HG02763 (cell line): ENCODE measurements around the gene SULT4A1.
"Not testable (repeated sequence)": the region's sequence is repeated elsewhere in the genome, so short reads cannot be mapped to it uniquely, and the experiment has no call there.

Experiments used
- ATAC-seq: cut with Tn5 transposase; IDR thresholded peaks from one replicate; pipeline ENCODE4 v1.9.1; 2021; ENCODE audit warnings: mild to moderate bottlenecking, moderate library complexity; ENCODE audit not compliant: unreplicated experiment

SULT4A1 gene

DNA sequence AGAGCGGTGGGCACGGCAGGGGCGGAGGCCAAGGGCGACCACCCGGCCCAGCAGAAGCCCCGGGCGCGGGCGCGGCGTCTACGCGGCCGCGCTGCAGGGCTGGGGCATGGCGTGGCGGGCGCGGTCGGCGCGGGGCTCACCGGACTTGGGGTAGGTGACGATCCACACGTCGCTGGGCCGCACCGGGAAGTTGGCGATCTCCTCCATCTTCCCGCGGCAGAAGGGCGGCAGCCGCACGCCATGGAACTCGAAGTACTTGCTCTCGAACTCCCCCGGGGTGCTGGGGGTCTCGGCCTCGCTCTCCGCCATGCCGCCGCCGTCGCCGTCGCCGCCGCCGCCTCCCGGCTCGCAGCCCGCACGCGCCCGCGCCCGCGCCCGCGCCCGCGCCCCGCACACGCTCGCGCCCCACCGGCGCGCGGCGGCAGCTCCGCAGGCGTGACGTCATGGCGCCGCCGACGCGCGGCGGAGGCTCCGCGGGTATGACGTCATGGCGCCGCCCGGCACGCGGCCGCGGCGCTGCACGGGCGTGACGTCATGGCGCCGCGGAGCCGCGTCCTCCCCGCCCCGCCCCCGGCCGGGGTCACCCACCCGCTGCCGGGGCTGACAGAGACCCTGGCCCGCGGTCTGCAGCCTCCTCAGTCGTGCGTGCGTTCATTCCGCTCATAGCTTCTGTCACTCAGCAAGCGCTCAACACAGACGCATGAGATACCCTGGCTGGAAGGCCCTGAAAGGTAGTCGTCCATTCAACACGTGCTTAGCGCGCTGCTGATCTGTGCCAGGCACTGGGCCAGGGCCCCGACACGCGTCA, at the start of gene SULT4A1:
Gene SULT4A1, minus strand, starts transcription at position 440 of the 808 bp plus-strand sequence. Its CDS starts 131 bp downstream, at position 309.
- ATAC-seq, result no peak

DNA sequence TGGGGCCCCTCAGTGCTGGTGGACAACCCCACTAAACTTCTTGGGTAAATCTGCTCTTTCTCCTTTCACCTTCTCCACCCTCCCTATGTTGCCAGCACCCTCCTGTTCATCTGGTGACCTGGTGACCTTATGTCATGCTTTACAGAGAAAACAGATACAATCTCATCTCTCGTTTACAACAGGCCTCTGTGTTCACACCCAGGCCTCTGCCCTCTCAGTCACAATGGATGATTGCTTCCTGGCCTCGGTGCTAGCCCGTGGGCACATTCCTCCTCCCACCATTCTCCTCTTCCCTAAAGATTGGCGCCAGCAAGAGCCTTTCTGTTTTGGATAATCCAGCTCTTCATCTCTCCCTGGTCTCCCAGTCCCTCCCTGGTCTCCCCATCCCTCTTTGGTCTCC, 49.0 kb upstream of the SULT4A1 start:
- no peak for ATAC-seq

- ATAC-seq, result no peak
Observed at GRCh38 chr22:43910178-43910695, 47.9 kb upstream of the SULT4A1 start.

GRCh38 chr22:43909708-43910107, 47.4 kb upstream of the SULT4A1 start:
- ATAC-seq, result no peak

GRCh38 chr22:43905681-43906080, 43.4 kb upstream of the SULT4A1 start:
- no peak for ATAC-seq

DNA sequence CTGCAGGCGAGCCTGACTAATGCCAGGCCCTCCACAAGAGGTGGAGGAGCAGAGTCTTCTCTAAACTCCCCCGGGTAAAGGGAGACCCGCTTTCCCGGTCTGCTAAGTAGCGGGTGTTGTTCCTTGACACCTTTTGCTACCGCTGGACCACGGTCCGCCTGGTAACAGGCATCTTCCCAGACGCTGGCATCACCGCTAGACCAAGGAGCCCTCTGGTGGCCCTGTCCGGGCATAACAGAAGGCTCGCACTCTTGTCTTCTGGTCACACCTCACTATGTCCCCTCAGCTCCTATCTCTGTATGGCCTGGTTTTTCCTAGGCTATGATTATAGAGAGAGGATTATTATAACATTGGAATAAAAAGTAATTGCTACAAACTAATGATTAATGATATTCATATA, 42.1 kb upstream of the SULT4A1 start:
- not testable (repeated sequence) for ATAC-seq

- ATAC-seq, result not testable (repeated sequence)
Observed at GRCh38 chr22:43903033-43903432, 40.7 kb upstream of the SULT4A1 start.

- no peak for ATAC-seq
Observed at GRCh38 chr22:43901976-43902643, 39.8 kb upstream of the SULT4A1 start.

DNA sequence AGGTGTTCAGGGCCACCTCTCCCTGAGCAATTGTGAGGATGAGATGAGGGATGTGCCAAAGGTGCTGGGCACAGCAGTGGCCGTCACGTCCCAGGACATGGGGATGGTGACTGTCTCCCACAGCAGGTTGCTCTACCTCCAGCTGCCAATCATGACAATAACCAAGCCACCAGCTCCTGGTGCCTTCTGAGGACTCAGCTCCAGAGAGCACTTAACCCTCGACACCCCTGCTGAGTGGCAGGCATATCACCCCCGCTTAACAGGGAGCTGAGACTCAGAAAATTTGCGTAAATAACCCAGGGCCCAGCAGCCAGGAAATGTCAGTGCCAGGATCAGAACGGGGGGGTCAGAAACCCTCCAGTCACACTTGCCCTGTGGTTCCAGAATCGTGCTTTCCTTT, 37.9 kb upstream of the SULT4A1 start:
- no peak for ATAC-seq

- ATAC-seq, result no peak
Observed at GRCh38 chr22:43897751-43898261, 35.5 kb upstream of the SULT4A1 start.

DNA sequence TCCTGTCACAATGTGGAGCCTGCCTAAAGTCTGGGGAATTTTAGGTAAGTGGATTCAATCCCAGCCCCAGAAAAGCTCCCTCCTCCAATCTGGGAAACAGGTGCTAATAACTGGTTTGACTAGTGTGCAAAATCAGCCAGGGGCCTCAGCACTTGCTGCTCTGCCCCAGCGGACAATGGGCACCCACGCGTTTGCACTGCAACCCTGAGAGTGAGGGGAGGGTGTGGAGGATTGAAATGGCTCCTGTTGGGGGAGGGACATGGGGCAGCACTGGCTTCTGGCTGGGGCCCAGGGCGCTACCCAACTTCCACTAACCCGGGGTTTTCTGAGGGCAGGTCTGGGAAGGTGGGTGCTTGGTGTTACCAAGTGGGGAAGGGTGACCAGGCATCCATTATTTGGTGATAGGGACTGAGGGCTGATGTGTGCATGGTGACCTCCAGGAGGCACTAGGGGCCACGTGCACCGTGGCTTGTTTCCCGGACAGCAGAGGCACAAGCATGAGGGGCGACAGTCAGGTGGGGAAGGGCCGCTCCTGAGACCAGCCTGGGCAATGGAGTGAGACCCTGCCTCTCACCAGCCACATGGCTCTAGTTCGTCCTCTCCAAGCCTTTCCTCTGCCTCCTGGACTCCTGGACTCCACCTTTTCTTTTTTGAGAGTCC, 33.8 kb upstream of the SULT4A1 start:
- ATAC-seq, result no peak

DNA sequence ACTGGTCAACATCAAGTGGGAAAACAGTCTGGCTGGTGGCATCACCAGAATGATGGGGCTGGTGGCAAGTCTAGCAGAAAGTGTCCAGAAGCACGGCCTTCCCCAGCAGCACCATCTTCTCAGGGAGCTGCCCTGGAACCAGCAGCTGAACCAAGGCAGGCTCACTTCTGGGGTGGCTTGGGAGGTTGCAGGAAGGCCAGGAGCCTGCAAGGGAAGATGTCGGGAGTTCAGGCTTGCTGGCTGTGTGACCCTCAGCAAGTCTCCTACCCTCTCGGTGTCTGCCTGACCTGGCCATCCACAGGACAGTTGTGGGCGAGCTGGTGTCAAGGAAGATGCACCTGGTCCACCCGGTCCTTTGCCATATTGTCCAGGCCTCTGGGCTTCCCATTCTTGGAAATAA, 31.8 kb upstream of the SULT4A1 start:
- no peak for ATAC-seq

DNA sequence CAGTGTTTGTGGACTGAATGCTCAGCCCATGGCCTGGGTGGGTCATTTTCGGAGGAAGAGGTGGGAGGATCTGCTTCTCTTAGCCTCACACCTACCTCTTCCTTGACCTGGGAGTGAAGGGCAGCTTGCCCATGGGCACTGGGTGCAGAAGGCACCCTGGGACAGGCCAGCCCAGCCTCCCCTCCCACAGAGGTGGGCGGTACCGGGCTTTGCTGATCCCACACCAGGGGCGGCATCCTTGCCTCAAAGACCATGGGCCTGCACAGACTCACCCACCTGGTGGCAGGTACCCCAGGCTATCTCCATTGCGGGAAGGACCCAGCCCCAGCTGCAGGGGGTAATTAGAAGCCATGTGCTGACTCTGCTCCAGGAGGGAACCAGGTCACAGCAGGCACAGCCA, 31.0 kb upstream of the SULT4A1 start:
- no peak for ATAC-seq

GRCh38 chr22:43892183-43892894, 30.0 kb upstream of the SULT4A1 start:
- no peak for ATAC-seq

DNA sequence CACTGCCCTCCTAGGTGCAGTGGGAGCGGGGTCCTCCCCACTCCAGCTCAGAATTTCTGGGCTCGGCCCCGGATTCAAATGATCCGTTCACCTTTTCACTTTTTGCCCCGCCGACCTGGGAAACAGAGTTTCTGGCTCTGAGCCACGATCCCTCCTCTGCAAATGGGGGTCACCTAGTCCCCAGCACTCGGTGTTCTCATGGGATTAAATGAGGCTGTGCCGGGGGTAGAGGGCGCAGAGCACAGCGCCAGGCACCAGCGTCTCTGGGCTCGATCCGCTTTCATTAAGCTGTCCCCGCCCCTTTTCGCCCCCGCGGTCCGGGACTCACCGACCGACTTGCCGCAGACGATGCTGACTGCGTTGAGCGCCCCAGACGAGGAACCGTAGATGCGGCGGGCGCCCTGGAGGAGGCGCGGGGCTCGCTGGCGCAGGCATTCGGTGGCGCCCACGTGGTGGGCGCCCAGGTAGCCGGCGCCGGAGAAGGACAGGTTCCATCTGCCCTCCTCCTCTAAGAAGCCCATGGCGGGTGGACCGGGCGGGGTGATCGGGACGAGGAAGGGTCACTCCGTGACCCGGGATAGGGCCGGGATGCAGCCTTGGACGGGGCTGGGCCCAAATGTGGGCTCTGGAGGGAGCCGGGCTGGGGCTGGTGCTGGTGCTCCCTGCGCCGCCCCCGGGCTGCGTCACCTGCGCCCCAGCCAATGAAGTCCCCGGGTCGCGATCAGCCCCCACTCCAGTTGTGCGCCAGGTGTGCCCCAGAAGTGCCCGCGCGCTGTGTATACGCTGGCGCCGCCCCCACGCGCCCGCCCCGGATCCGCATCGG, 29.3 kb upstream of the SULT4A1 start, which contains the start of gene PNPLA5:
Gene PNPLA5, minus strand, starts transcription at position 654 of the 823 bp plus-strand sequence. Its CDS starts 133 bp downstream, at position 521.
- ATAC-seq, result no peak

DNA sequence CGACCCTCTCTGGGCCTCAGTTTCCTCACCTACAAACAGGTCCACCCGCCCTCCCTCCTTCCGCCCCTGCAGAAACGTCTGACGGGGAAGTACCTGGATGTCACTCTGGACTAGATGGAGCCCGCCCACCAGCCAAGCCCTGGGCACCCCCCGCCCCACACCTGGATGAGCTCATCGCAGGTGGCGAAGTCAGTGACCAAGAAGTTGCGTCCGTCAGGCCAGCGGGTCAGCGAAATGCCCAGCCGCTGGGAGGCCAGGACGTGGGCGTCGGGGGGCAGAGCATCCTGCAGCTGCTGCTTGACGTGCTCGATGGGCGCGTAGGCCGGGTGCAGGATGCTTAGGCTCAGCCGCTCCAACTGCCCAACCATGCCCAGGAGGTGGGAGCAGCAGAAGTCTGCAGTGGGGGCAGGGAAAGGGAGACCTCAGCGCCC, 28.6 kb upstream of the SULT4A1 start:
- no peak for ATAC-seq

DNA sequence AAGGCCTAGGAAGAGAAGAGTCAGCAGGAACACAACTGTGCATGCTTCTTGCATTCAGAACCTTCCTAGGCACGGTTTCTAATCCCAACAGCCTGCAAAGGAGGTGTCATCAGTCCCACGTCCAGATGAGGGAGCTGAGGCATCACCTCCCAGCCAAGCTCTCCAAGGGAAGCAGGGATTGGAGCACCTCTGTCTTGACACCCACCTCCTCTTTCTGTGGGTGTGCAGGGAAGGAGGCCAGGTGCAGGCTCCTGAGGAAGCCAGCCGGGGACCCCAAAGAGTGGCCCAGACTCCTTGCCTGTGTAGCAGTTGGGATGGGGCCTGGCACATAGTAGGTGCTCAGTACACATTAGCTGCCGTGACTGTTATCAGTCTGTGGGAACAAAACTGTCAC, 27.5 kb upstream of the SULT4A1 start:
- ATAC-seq, result no peak

- no peak for ATAC-seq
Observed at GRCh38 chr22:43889201-43889859, 27.0 kb upstream of the SULT4A1 start.

DNA sequence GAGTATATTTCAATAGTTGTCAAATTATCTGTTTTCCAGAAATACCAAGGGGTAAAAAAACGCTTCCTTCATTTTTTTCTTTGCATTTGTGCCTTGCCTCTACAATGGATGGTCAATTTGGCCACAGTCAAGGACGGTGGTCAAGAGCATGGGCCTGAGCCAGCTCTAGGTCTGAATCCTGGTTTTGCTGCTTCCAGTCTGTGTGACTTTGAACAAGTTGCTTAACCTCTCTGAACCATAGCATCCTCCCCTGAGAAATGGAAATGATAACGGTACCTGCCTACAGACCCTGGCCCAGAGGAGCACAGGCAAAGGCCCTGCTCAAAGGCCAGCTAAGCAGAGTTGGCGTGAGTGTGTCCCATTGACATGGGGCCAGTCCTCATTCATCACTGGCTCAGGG, 26.4 kb upstream of the SULT4A1 start:
- no peak for ATAC-seq
